NCI-H460 (cell line): Measurements from ENCODE around the gene CIRBP. TPM values are rescaled to one million over a fixed set of nuclear protein-coding genes. Genes with fewer than 3 reads are reported as not detected.
"Not testable (repeated sequence)": the region's sequence is repeated elsewhere in the genome, so short reads cannot be mapped to it uniquely, and the experiment has no call there.

Experiments used
- DNase-seq: peaks from one replicate; pipeline ENCODE4 v3.0.0-alpha.2; 2016; ENCODE audit warnings: low read depth; ENCODE audit errors: extremely low read depth
- total RNA-seq: library from RNA; depleted of rRNA; stranded (reverse); fragments of >200 nt; shearing (Covaris generic); gene quantifications from 2 replicates; pipeline ENCODE4 v1.2.3, GENCODE V29; 2014

CIRBP gene
- total RNA-seq, 1 experiment from 2014 or later: 148 TPM

DNA sequence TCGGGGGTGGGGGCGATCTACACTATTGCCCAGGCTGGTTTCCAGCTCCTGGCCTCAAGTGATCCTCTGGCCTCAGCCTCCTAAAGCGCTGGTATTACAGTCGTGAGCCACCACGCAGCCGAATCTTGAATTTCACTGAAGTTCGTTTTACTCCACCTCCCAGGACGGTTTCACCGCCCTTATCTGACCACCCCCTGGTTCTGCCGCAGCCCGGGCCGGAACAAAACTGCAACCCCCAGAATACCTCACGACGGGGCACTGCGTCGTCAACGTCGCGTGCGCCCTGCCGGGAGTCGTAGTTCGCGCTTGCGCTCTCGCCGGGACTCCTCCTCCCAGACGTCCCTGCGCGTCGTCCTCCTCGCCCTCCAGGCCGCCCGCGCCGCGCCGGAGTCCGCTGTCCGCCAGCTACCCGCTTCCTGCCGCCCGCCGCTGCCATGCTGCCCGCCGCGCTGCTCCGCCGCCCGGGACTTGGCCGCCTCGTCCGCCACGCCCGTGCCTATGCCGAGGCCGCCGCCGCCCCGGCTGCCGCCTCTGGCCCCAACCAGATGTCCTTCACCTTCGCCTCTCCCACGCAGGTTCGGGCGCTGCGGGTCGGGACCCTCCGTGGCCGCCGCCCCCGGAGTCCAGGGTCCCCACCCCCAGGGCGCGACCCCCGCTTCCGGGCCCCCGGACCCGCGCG is 27.6 kb upstream of the CIRBP start, which contains the start of gene ATP5F1D:
TSS of gene ATP5F1D (plus strand) at position 335 of the 679 bp plus-strand sequence. CDS start at position 435, 100 bp downstream.
- DNase-seq: peak; percentile 84

- peak; percentile 65 for DNase-seq
Measured at GRCh38 chr19:1243768-1244692, 25.1 kb upstream of the CIRBP start.

GRCh38 chr19:1244693-1245451 is 24.3 kb upstream of the CIRBP start:
- no peak for DNase-seq

DNA sequence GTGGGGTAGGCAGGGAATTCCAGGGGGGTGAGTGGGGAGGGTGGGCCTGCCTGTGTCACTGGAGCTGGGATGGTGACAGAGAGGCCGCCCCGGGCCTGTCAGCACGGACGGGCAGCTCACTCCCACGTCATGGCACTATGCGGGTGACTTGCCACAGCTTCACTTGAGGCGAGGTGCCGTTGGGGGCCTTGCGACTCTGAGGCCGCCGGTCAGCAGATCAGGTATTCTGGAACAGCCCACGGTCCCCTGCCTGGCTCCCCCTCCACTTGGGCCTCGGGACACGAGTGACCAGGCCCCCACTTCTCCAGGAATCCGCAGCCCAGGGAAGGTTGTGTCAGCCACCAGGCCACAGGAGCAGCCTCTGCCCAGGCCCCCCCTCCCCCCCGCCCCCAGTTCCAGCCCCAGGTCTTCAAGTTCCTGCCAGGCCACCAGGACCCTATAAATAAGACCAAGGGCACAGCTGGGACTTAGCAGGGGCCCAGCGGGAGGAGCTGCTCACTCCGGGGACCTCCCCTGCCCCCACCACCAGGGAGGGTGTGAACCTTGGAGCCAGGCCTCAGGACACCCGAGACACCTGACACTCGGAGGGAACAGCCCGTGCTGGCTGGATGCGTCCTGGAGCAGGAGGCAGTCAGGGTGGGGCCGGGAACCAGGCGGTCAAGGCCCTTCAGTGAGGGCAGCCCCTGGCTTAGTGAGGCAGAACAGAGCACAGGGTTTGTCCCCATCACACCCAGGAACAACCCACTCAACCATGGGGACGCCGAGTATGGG is 23.5 kb upstream of the CIRBP start:
- DNase-seq: no peak

- not testable (repeated sequence) for DNase-seq
Measured at GRCh38 chr19:1246265-1247087, 22.7 kb upstream of the CIRBP start.

DNA sequence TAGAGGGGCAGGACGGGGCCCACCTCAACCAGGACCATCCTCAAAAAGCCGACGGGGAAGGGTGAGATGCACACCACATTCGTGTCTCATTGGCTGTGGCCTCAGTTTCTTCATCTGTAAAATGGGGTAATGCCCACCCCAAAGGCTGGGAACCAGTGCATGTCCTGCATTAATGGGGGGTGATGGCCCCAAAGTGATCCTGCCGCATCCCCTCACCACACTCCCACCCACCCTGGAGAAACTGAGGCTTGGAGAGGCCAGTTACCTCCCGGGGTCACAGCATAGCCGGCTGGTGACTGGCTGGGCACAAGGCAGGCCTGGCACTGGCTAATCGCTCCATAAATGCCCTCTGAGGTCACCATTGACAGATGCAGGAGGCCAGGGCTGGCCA is 21.4 kb upstream of the CIRBP start:
- DNase-seq: no peak

GRCh38 chr19:1248139-1248785 is 20.9 kb upstream of the CIRBP start, which contains the start of gene MIDN:
MIDN (plus strand) TSS chr19:1248583; CDS start chr19:1250297, 1,714 bp downstream.
- DNase-seq: peak; percentile 75

DNA sequence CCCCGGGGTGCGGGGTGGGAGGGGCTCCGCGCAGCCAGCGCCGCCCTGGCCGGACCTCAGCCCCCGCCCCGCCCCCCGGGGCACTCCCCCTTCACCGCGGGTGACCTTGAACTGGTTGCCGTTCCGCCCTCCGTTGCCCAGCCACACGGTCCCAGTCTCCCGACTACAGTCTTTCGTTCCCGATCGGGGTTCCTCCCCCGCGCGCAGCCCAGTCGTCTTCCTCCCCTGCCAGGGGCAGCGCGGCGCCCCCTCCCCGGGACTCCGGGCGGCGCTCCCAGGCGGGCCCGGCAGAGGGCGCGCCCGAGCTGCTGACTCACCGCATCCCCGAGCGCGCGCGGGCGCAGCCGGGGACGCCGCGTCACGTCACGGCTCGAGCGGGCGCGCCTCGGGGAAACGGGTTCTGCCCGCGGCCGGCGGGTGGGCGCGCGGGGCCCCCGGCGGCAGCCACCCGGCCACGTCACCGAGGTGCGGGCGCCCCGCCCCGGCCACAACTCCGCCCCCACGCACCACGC is 20.3 kb upstream of the CIRBP start:
- DNase-seq: peak; percentile 70

DNA sequence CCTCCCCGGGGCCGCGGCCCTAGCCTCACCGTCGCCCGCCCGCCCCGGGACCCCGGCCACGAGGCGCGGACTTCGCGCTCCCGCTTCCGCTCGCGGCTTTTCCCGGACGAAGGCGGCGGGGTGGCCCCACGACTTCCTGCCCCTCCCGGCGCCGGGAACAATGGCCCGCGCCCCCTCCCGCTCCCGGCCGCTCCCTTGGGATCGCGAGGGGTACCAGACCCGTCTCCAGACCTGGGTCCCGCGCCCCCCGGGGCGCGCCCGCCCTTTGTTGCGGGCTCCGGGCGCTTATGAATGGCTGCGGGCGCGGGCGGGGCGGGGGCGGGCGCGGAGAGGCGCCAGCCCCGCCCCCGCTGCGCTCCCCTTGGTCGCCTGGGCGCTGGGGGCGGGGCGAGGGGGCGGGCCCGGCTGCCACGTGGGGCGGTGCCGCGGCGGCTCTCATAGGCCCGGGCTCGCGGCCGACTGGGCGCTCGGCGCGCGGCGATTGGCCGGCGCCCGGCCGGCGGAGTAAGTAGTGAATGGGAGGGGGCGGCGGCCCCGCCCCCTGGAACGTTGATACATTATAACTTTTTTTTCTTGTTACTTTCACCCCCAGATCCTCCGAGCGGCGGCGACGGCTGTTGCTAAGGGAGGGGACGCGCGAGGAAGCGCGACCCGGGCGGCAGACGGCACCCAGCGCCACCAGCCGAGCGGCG is 19.7 kb upstream of the CIRBP start:
- peak; percentile 90 for DNase-seq

DNA sequence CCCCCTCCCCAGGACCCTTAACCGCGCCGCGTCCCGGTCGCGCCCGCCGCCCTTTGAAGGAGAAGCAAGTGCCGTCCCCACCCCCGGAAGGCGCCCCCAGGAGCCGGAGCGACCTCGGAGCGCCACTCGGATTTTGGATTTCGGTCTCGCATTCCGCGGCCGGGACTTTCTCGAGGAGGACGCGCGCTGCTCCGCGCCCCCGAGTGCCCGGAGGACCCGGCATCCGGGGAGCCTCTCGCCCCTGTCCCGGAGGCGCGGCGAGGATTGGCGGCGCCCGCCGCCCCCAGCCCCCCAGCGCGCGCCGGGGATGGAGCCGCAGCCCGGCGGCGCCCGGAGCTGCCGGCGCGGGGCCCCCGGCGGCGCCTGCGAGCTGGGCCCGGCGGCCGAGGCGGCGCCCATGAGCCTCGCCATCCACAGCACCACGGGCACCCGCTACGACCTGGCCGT is 19.1 kb upstream of the CIRBP start:
- DNase-seq: no peak

DNA sequence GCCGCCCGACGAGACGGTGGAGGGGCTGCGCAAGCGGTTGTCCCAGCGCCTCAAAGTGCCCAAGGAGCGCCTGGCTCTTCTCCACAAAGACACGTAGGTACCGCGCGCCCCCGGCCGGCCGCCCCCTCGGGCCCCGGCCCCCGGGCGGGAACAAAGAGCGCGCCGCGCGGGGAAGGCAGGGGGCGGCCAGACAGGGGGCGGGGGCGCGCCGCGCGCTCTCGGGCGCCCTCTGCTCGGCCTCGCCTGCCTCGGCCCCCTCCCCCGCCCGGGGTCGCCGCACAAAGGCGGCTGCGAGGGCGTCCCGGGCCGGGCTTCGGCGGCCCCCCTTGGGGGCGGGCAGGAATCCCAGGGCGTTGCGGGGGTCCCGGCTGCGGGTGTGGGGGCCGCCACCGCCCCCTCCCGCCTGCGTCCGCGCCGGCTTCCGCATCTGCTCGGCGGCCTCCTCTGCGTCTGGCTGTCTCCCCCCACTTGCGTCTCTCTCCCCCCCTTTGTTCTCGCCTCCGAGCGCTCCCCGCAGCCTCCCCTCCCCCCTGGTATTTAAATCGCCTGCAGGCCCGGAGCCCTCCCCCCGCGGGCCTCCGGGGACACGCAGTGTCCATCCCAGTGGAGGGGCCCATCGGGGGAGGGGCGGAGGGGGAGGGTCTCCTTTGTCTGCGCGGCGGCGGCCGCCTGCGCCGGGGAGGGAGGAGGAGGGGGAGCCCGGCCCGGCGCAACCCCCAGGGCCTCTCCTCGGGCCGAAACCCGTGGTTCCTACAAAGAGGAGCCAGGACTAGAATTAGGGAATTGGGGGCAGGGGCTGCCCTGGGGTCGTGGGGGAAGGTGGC is 18.5 kb upstream of the CIRBP start:
- no peak for DNase-seq

DNA sequence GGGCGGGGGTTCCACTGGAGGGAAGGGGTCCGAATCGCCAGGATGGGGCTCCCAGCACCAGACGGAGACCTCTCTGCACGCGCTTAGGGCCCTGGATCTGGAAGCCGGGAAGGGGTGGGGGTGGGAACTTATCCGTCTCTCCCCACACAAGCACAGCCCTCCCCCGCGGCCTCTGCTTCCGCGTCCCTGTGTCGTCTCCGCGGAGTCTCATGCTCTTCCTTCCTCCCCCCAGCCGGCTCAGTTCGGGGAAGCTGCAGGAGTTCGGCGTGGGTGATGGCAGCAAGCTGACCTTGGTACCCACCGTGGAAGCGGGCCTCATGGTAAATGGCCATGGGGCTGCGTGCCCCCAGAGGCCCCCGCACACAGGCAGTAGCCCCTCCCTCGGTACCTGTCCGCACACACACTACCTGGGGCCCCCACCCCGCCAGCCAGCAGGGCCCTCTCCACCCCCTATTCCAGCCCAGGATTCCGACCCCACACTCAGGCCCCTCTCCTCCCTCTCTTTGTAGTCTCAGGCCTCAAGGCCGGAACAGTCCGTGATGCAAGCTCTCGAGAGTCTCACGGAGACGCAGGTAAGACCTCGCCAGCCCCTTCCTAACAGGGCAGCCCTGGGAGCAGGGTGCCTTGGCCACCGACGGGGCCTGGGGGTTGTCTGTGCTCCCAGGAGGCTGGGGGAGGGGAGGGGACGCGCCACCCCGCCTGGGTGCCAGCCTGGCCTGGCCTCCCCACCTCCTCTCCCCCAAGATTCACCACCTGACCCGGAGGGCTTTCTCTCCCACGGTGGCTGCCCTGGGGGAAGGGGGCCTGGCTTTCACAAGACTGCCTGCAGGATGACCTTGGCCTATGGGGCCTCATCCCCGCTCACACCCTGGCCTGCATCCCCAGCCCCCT is 17.6 kb upstream of the CIRBP start:
- DNase-seq: no peak

DNA sequence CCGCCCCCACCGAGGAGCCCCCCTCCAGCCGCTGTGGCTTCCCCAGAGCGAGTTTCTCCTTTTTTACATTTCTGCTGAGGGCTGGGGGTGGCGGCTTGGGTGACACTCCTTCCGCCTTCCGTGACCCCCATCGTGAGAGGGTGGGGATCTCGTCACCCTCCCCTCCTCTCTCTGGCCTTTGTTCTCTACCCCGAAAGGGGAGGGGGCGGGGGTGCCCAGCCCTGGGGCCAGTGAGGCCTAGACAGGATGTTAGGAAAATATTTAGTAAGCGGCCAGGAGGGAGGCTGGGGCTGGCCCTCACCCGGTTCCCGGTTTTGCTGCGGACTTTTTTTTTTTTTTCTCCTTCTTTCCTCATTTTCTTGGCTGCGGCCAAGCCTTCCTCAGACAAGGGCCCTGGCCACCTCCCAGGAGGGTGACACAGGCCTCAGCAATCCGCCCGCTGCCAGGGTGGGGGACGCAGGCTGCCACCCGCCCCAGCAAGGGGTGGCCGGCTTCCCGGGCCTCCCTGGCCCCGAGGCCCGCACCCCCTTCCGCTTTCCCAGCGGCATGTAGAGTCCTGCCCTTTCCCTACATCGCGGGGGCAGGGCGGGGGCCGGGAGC is 16.8 kb upstream of the CIRBP start:
- DNase-seq: peak; percentile 78

GRCh38 chr19:1252821-1253513 is 16.2 kb upstream of the CIRBP start:
- peak; percentile 93 for DNase-seq

GRCh38 chr19:1253514-1254080 is 15.5 kb upstream of the CIRBP start:
- DNase-seq: no peak
